Neutrophil (primary cell): ENCODE results near the gene PLEKHG5.

Experiments used
- H3K27ac ChIP-seq: fragments of 200-600 bp; sonication (generic); 2 replicates; pipeline ENCODE4 v1.5.1; 2016; ENCODE audit warnings: mild to moderate bottlenecking, moderate library complexity
- H3K27me3 ChIP-seq: fragments of 200-600 bp; sonication (generic); 2 replicates; pipeline ENCODE4 v1.6.0; 2016; ENCODE audit warnings: mild to moderate bottlenecking
- H3K36me3 ChIP-seq: fragments of 200-600 bp; sonication (generic); 2 replicates; pipeline ENCODE4 v1.5.1; 2017
- H3K4me1 ChIP-seq, 2 experiments: fragments of 200-600 bp in 1 of 2; sonication (generic) in 1 of 2; 1 replicate in 1 of 2; 2 replicates in 1 of 2; pipeline versions ENCODE4 v1.5.1 to v1.6.1; 2013 to 2016; ENCODE audit warnings: low read depth in 1 of 2, low read length in 1 of 2, mild to moderate bottlenecking in 1 of 2, moderate library complexity in 1 of 2; ENCODE audit not compliant: control insufficient read depth in 1 of 2, insufficient read depth in 1 of 2
- H3K4me3 ChIP-seq, 2 experiments: fragments of 200-600 bp in 1 of 2; sonication (generic) in 1 of 2; 1 replicate in 1 of 2; 2 replicates in 1 of 2; pipeline ENCODE4 v1.5.1; 2013 to 2016; ENCODE audit warnings: low read depth in 1 of 2, low read length in 1 of 2, mild to moderate bottlenecking in 1 of 2, moderate library complexity in 1 of 2
- H3K9me3 ChIP-seq: fragments of 200-600 bp; sonication (generic); 2 replicates; pipeline ENCODE4 v1.5.1; 2016
- TF ChIP-seq, protein P1 (sequence below): fragments of 200-600 bp; sonication (generic); IDR thresholded peaks from 2 replicates; pipeline ENCODE4 v1.5.1; 2016; ENCODE audit warnings: antibody characterized with exemption

PLEKHG5 gene

DNA sequence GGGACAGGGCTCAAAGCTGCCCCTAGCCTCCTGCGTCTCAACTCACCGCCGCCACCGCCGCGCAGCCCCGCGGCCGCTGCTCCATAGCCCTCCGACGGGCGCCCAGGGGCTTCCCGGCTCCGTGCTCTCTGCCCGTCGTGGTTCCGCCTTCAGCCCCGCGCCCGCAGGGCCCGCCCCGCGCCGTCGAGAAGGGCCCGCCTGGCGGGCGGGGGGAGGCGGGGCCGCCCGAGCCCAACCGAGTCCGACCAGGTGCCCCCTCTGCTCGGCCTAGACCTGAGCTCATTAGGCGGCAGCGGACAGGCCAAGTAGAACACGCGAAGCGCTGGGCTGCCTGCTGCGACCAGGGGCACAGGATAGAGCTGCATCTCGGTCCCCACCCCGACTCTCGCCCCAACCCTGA is 25.4 kb downstream of the PLEKHG5 start, which contains the start of gene TNFRSF25:
TNFRSF25 (minus strand) TSS at position 151 of the 400 bp plus-strand sequence; CDS start at position 85, 66 bp downstream.
- Histone ChIP-seq H3K27ac (no peak within 1 kb of the TSS), H3K27me3 (peaks cover 63% of the 10 kb centered on the region), H3K4me1 (no peaks in the 10 kb centered on the region), H3K36me3 (no peaks in the 10 kb centered on the region), H3K9me3 (no peaks in the 10 kb centered on the region), H3K4me3 (no peak within 1 kb of the TSS)
- TF ChIP-seq, protein P1, sequence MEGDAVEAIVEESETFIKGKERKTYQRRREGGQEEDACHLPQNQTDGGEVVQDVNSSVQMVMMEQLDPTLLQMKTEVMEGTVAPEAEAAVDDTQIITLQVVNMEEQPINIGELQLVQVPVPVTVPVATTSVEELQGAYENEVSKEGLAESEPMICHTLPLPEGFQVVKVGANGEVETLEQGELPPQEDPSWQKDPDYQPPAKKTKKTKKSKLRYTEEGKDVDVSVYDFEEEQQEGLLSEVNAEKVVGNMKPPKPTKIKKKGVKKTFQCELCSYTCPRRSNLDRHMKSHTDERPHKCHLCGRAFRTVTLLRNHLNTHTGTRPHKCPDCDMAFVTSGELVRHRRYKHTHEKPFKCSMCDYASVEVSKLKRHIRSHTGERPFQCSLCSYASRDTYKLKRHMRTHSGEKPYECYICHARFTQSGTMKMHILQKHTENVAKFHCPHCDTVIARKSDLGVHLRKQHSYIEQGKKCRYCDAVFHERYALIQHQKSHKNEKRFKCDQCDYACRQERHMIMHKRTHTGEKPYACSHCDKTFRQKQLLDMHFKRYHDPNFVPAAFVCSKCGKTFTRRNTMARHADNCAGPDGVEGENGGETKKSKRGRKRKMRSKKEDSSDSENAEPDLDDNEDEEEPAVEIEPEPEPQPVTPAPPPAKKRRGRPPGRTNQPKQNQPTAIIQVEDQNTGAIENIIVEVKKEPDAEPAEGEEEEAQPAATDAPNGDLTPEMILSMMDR: no peak

DNA sequence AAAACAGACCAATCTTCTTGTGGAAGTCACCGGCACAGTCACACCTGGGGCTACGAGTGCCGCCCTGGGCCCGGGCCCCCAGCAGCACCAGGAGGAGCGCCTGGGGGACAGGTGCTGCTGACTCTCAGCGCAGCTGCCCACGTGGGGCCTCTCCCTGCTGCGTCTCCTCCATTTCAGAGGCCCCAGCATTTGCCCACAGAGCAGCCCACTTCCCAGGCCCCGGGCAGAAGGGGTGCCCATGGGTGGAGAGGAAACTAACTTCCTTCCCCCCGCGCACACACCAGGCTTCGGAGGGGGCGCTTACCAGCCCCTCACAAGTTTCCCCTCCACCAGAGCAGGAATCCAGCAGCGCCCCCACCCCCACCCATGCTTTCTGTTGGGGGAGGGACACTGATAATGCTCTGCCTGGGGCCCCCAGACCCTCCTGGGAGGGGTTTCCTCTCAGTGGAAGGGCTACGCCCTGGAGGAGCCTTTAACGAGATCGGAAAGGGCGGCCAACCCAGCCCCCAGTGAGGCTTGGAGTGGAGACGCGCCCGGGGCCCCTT is 25.9 kb downstream of the PLEKHG5 start:
- Histone ChIP-seq H3K4me3 (no peak overlapping the region), H3K27me3 (peaks cover 68% of the 10 kb centered on the region), H3K27ac (no peak overlapping the region), H3K4me1 (no peaks in the 10 kb centered on the region), H3K9me3 (no peaks in the 10 kb centered on the region), H3K36me3 (no peaks in the 10 kb centered on the region)
- TF ChIP-seq, protein P1: no peak

DNA sequence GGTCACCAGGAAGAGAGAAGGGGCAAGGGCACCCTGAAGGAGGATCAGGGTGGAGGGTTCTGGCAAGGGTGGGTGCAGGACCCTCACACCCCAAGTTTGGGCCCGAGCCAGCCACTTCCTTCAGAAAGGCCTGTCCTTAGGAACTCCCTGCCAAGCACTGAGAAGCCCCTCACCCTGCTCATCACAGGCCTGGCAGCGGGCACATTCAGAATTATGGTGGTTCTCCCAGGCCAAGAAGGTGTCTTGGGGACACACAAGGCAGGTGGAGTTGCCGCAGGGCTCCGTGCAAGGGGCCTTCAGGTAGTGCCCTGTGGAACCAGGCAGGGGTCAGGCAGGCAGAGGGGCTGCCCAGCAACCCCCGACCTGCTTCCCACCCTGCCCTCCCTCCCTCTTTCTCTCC is 26.6 kb downstream of the PLEKHG5 start:
- H3K36me3 ChIP-seq: no peaks in the 10 kb centered on the region
- H3K9me3 ChIP-seq: no peaks in the 10 kb centered on the region
- H3K27me3 ChIP-seq: peaks cover 74% of the 10 kb centered on the region
- H3K4me3 ChIP-seq: no peak overlapping the region
- TF ChIP-seq, protein P1: no peak
- H3K4me1 ChIP-seq: no peaks in the 10 kb centered on the region
- no peak overlapping the region for H3K27ac ChIP-seq

DNA sequence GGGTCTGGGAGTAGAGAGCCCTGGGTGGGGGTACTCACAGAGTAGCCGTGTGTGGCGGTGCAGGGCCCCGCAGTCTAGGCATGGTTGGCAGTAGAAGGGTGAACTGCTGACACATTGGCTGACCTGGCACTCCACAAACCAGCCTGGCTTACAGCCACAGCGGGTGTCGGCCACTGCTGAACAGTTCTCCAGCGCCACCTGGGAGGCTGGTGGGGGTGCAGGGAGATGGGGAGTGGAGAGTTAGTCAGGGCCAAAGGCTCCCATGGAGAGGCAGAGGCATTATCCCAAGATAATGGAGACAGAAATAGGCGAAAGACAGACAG is 27.0 kb downstream of the PLEKHG5 start:
- Histone ChIP-seq H3K4me1 (no peaks in the 10 kb centered on the region), H3K9me3 (no peaks in the 10 kb centered on the region), H3K4me3 (no peak overlapping the region), H3K27ac (no peak overlapping the region), H3K27me3 (peaks cover 78% of the 10 kb centered on the region), H3K36me3 (no peaks in the 10 kb centered on the region)
- TF ChIP-seq, protein P1: no peak

DNA sequence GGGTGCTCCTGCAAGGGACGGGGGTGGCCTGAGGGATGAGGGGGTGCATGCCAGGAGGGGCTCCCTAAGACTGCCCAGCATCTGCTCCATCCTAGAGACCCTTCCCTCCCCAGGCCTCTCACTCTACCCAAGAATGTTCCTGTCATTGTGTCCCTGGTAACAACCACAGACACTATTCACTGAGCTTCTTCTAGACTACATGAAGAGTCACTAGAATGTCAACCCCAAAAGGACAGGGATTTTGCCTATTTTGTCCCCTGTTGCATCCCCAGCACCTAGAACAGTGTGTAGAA is 28.4 kb downstream of the PLEKHG5 start:
- TF ChIP-seq, protein P1: no peak
- H3K27me3 ChIP-seq: peaks cover 92% of the 10 kb centered on the region
- no peak overlapping the region for H3K4me3 ChIP-seq
- no peak overlapping the region for H3K27ac ChIP-seq
- no peaks in the 10 kb centered on the region for H3K36me3 ChIP-seq
- no peaks in the 10 kb centered on the region for H3K9me3 ChIP-seq
- H3K4me1 ChIP-seq: no peaks in the 10 kb centered on the region
